ENCODE results near the gene GPR132.
"Not testable (repeated sequence)": the region's sequence is repeated elsewhere in the genome, so short reads cannot be mapped to it uniquely, and the experiment has no call there.

The GPR132 gene

GRCh38 chr14:105075379-105076295, 10.4 kb upstream of the GPR132 start:
- no peak for DNase-seq (ENCODE audit: low read depth)

GRCh38 chr14:105074601-105075053, 9.4 kb upstream of the GPR132 start:
- DNase-seq (ENCODE audit: low read depth): no peak

GRCh38 chr14:105073720-105074600, 8.7 kb upstream of the GPR132 start:
- no peak for DNase-seq (ENCODE audit: low read depth)

GRCh38 chr14:105072892-105073719, 7.9 kb upstream of the GPR132 start:
- DNase-seq (ENCODE audit: low read depth): no peak

- DNase-seq (ENCODE audit: low read depth): no peak
Measured at GRCh38 chr14:105072381-105072861, 7.2 kb upstream of the GPR132 start.

- DNase-seq (ENCODE audit: low read depth): no peak
Measured at GRCh38 chr14:105071942-105072341, 6.7 kb upstream of the GPR132 start.

- DNase-seq (ENCODE audit: low read depth): no peak
Measured at GRCh38 chr14:105071326-105071725, 6.1 kb upstream of the GPR132 start.

- no peak for DNase-seq (ENCODE audit: low read depth)
Measured at GRCh38 chr14:105070760-105071137, 5.5 kb upstream of the GPR132 start.

- DNase-seq (ENCODE audit: low read depth): no peak
Measured at GRCh38 chr14:105069871-105070759, 4.9 kb upstream of the GPR132 start.

- DNase-seq (ENCODE audit: low read depth): no peak
Measured at GRCh38 chr14:105069522-105069870, 4.3 kb upstream of the GPR132 start.

- DNase-seq (ENCODE audit: low read depth): no peak
Measured at GRCh38 chr14:105068818-105069217, 3.6 kb upstream of the GPR132 start.

GRCh38 chr14:105067969-105068301, 2.7 kb upstream of the GPR132 start:
- DNase-seq (ENCODE audit: low read depth): no peak

- peak; percentile 47 for DNase-seq (ENCODE audit: low read depth)
Measured at GRCh38 chr14:105067140-105067968, 2.1 kb upstream of the GPR132 start.

- no peak for DNase-seq (ENCODE audit: low read depth)
Measured at GRCh38 chr14:105066240-105067071, 1.2 kb upstream of the GPR132 start.

- DNase-seq (ENCODE audit: low read depth): peak; percentile 31
Measured at GRCh38 chr14:105064721-105065143, 498 bp downstream of the GPR132 start.

- DNase-seq (ENCODE audit: low read depth): no peak
Measured at GRCh38 chr14:105064001-105064400, 1.2 kb downstream of the GPR132 start.

GRCh38 chr14:105063506-105063905, 1.7 kb downstream of the GPR132 start:
- not testable (repeated sequence) for DNase-seq (ENCODE audit: low read depth)

GRCh38 chr14:105063056-105063455, 2.2 kb downstream of the GPR132 start:
- DNase-seq (ENCODE audit: low read depth): no peak

GRCh38 chr14:105062048-105062433, 3.2 kb downstream of the GPR132 start:
- DNase-seq (ENCODE audit: low read depth): no peak
